ENCODE data around the gene CTBP2.
A peak's percentile ranks its signal among the peaks of the same experiment; 100 is the strongest.

Gene CTBP2

GRCh38 chr10:125104559-125104958 lies 55.8 kb downstream of the CTBP2 start:
- TF ChIP-seq CTCF (IDR thresholded peaks at IDR 0.05): no peak
- intact Hi-C loops (cut with DNase I; ENCODE audit: low total_unique reads): no loop called here
- no peaks in the 10 kb centered on the region for H3K27me3 ChIP-seq

GRCh38 chr10:125103924-125104323 lies 56.4 kb downstream of the CTBP2 start:
- TF ChIP-seq CTCF (IDR thresholded peaks at IDR 0.05): no peak
- peaks cover 0 to 42% (median 19%) of the 10 kb centered on the region in 4 donors for H3K4me1 ChIP-seq
- H3K9me3 ChIP-seq: no peaks in the 10 kb centered on the region
- peak in 1 of 2 donors; percentile 34 for DNase-seq
- H3K27ac ChIP-seq: no peak overlapping the region
- peaks cover 27 to 51% (median 27%) of the 10 kb centered on the region in 3 donors for H3K36me3 ChIP-seq
- H3K4me3 ChIP-seq: no peak overlapping the region
- H3K27me3 ChIP-seq: no peaks in the 10 kb centered on the region
- intact Hi-C loops (cut with DNase I; ENCODE audit: low total_unique reads): no loop called here

More at GRCh38 chr10:125104559-125104958, 55.8 kb downstream of the CTBP2 start:
- Histone ChIP-seq H3K4me3 (no peak overlapping the region), H3K9me3 (no peaks in the 10 kb centered on the region), H3K4me1 (peaks cover 0 to 42% (median 17%) of the 10 kb centered on the region in 4 donors), H3K36me3 (peaks cover 31 to 57% (median 32%) of the 10 kb centered on the region in 3 donors), H3K27ac (no peak overlapping the region)
- DNase-seq: no peak

- intact Hi-C loops (cut with DNase I; ENCODE audit: low total_unique reads): no loop called here
- no peak for TF ChIP-seq CTCF (IDR thresholded peaks at IDR 0.05)
- DNase-seq: peak in 1 of 2 donors; percentile 56
- no peak overlapping the region for H3K4me3 ChIP-seq
- no peak overlapping the region for H3K27ac ChIP-seq
- no peaks in the 10 kb centered on the region for H3K9me3 ChIP-seq
- no peaks in the 10 kb centered on the region for H3K27me3 ChIP-seq
- peaks cover 22 to 46% (median 23%) of the 10 kb centered on the region in 3 donors for H3K36me3 ChIP-seq
- peaks cover 0 to 42% (median 19%) of the 10 kb centered on the region in 4 donors for H3K4me1 ChIP-seq
These were observed 56.9 kb downstream of the CTBP2 start for GRCh38 chr10:125103466-125103865.

DNA sequence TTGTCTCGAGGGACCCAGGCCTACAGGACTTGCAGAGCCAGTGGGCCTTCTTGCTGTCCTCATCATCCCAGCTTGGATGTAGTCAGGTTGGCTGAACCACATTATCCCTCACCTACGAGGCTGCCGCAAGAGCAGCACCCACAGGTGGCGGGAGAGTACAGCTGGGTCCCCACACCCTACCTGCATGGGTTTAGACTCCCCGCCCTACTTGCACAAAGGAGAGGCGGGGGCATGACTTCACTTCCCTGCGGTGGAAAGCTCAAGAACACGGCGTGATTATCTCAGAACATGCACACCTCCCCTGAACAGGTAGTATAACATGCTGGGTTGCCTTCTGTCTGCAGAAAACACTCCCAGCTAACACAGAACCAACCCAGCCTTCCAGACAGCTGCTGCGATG lies 57.5 kb downstream of the CTBP2 start:
- TF ChIP-seq CTCF (IDR thresholded peaks at IDR 0.05): no peak
- no peaks in the 10 kb centered on the region for H3K9me3 ChIP-seq
- H3K27ac ChIP-seq: no peak overlapping the region
- intact Hi-C loops (cut with DNase I; ENCODE audit: low total_unique reads): no loop called here
- peak in 1 of 2 donors; percentile 50 for DNase-seq
- peaks cover 0 to 42% (median 18%) of the 10 kb centered on the region in 4 donors for H3K4me1 ChIP-seq
- no peak overlapping the region for H3K4me3 ChIP-seq
- no peaks in the 10 kb centered on the region for H3K27me3 ChIP-seq
- peaks cover 16 to 40% (median 16%) of the 10 kb centered on the region in 3 donors for H3K36me3 ChIP-seq

DNA sequence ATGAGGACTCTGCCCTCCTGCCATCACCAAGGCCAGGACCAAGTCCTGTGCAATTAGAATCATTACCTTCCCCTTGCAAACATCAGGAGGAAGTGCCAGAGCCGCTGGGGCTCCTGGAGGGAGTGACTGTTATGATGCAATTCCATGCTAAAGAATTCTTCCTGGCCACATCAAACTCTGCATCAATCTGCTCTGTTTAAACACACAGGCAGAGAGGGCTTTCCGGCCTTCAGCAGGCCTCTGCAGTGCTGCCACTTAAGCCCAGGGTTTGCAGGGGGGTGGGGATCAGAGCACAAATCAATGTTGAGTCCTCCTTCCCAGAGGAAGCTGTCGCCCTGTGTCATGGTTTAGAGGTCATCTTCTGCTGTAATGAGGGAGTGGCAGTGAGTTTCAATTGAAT lies 58.1 kb downstream of the CTBP2 start:
- H3K27ac ChIP-seq: no peak overlapping the region
- H3K4me3 ChIP-seq: no peak overlapping the region
- TF ChIP-seq CTCF (IDR thresholded peaks at IDR 0.05): no peak
- peaks cover 10 to 34% (median 10%) of the 10 kb centered on the region in 3 donors for H3K36me3 ChIP-seq
- intact Hi-C loops (cut with DNase I; ENCODE audit: low total_unique reads): no loop called here
- H3K27me3 ChIP-seq: no peaks in the 10 kb centered on the region
- H3K4me1 ChIP-seq: peaks cover 0 to 37% (median 15%) of the 10 kb centered on the region in 4 donors
- no peaks in the 10 kb centered on the region for H3K9me3 ChIP-seq
- peak in 1 of 2 donors; percentile 34 for DNase-seq

- DNase-seq: peak in 1 of 2 donors; percentile 11
- H3K4me3 ChIP-seq: no peak overlapping the region
- H3K9me3 ChIP-seq: no peaks in the 10 kb centered on the region
- TF ChIP-seq CTCF (IDR thresholded peaks at IDR 0.05): no peak
- H3K27ac ChIP-seq: no peak overlapping the region
- H3K36me3 ChIP-seq: peaks cover 4 to 28% (median 4%) of the 10 kb centered on the region in 3 donors
- peaks cover 0 to 37% (median 13%) of the 10 kb centered on the region in 4 donors for H3K4me1 ChIP-seq
- intact Hi-C loops (cut with DNase I; ENCODE audit: low total_unique reads): no loop called here
- H3K27me3 ChIP-seq: no peaks in the 10 kb centered on the region
These were observed 58.8 kb downstream of the CTBP2 start for GRCh38 chr10:125101581-125101980.

Measured in tibial artery (tissue), 4 donors.